Measurements from ENCODE around the gene ZNF391.

The ZNF391 gene

DNA sequence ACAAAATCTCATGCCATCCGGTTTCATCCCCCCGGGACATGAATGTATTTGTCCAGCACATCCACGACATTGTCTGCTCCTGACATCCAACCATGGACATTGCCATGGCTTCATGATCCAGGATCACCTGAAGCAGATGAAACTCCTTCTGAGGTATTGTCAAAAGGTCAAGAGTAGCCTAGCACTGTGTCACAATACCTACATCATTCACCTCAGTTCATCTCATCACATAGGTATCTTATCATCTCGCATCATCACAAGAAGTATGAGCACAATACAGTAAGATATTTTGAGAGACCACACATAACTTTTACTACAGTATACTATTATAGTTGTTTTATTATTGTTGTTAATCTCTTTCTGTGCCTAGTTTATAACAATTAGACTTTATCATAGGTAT is 50.8 kb downstream of the ZNF391 start:
- DNase-seq (ENCODE audit: low read depth), result no peak
- no peak overlapping the region for H3K4me3 ChIP-seq (ENCODE audit: low read depth, low read length)
- TF ChIP-seq, protein P1, sequence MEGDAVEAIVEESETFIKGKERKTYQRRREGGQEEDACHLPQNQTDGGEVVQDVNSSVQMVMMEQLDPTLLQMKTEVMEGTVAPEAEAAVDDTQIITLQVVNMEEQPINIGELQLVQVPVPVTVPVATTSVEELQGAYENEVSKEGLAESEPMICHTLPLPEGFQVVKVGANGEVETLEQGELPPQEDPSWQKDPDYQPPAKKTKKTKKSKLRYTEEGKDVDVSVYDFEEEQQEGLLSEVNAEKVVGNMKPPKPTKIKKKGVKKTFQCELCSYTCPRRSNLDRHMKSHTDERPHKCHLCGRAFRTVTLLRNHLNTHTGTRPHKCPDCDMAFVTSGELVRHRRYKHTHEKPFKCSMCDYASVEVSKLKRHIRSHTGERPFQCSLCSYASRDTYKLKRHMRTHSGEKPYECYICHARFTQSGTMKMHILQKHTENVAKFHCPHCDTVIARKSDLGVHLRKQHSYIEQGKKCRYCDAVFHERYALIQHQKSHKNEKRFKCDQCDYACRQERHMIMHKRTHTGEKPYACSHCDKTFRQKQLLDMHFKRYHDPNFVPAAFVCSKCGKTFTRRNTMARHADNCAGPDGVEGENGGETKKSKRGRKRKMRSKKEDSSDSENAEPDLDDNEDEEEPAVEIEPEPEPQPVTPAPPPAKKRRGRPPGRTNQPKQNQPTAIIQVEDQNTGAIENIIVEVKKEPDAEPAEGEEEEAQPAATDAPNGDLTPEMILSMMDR (IDR thresholded peaks at IDR 0.05; ENCODE audit: insufficient read depth, low read depth, low read length, missing control alignments), result no peak

DNA sequence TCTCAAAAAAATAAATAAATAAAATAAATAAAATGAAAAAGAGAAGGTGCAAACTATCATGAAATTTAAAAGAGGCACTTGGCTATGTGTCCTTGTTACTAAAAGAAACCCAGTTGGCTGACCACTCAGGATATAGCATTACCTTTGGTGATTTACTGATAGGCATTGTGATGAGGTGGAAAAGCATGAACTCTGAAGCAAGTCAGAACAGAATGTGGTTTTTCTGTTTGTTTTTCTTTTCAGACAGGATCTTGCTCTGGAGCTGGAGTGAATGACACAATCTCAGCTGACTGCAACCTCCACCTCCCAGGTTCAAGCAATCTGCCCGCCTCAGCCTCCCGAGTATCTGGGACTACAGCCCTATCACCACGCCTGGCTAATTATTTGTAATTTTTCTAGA is 52.4 kb downstream of the ZNF391 start:
- no peak for DNase-seq (ENCODE audit: low read depth)
- TF ChIP-seq, protein P1 (IDR thresholded peaks at IDR 0.05; ENCODE audit: insufficient read depth, low read depth, low read length, missing control alignments), result no peak
- no peak overlapping the region for H3K4me3 ChIP-seq (ENCODE audit: low read depth, low read length)

DNA sequence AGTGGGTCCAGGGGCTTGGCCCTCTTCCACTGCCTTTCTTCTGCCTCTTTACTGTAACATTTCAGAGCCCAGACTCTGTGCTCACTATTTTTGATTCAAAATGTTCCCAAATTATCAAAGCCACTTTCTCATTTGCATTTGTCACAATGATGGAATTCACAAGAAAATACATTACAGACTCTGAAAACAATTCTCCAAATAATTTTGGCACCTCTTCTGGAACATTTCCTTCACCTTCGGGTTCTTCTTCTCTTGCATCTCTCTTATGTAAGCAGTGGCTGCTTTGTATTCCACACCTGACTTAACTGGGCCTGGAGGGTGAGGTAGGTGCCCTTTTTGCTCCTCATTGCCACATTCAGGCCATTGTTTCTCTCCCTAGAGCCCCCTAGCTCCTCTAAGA is 54.4 kb downstream of the ZNF391 start:
- TF ChIP-seq, protein P1 (IDR thresholded peaks at IDR 0.05; ENCODE audit: insufficient read depth, low read depth, low read length, missing control alignments), result no peak
- no peak overlapping the region for H3K4me3 ChIP-seq (ENCODE audit: low read depth, low read length)
- DNase-seq (ENCODE audit: low read depth), result no peak

DNA sequence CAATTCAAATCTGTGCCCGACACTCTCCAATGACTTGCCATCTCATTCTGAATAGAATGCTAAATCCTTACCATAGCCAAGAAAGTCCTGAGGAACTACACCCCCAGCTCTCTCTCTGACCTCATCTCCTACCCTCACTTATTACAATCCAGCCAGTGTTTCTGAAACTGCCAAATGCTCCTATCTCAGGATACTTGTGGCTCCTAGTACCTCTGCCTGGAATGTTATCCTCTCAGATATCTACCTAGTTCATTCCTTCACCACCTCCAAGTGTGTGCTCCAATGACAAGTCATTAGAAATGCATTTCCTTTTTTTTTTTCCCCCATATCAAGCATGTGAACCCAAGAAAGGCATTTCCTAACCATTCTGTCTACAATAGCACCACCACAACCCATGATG is 59.9 kb downstream of the ZNF391 start:
- no peak overlapping the region for H3K4me3 ChIP-seq (ENCODE audit: low read depth, low read length)
- no peak for DNase-seq (ENCODE audit: low read depth)
- TF ChIP-seq, protein P1 (IDR thresholded peaks at IDR 0.05; ENCODE audit: insufficient read depth, low read depth, low read length, missing control alignments), result no peak

DNA sequence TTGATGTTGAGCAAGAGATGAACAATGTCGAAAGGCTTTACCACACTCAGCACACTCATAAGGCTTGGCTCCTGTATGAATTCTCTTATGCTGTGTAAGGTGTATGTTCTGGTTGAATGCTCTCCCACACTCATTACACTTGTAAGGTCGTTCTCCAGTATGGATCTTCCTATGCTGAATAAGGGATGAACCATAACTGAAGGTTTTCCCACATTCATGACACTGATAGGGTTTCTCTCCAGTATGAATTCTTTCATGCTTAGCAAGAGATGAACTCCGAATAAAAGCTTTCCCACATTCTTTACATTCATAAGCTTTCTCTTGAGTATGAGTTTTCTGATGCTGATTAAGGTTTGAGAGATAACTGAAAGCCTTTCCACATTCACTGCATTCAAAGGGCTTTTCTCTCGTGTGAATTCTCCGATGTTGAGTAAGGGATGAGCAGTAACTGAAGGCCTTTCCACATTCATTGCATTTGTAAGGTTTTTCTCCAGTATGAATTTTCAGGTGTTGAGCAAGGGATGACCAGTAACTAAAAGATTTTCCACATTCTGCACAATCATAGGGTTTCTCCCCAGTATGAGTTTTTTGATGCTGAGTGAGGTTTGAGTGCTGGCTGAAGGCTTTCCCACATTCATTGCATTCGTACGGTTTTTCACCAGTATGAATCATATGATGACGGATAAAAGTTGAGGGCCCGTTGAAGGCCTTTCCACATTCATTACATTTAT is 63.3 kb downstream of the ZNF391 start:
- DNase-seq (ENCODE audit: low read depth), result no peak
- TF ChIP-seq, protein P1 (IDR thresholded peaks at IDR 0.05; ENCODE audit: insufficient read depth, low read depth, low read length, missing control alignments), result no peak
- H3K4me3 ChIP-seq (ENCODE audit: low read depth, low read length), result no peak overlapping the region

DNA sequence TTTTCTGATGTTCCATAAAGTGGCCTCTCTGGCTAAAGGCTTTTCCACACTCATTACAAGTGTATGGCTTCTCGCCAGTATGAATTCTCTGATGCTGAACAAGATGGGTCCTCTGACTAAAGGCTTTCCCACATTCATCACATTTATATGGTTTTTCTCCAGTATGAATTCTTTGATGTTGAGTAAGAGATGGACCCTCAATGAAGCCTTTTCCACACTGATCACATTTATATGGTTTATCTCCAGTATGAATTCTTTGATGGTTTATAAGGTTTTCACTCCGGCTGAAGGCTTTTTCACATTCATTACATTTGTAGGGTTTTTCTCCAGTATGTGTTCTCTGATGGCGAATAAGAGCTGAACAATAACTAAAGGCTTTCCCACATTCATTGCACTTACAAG is 63.9 kb downstream of the ZNF391 start:
- no peak for DNase-seq (ENCODE audit: low read depth)
- H3K4me3 ChIP-seq (ENCODE audit: low read depth, low read length), result no peak overlapping the region

More for the DNA sequence above, 63.9 kb downstream of the ZNF391 start:
- TF ChIP-seq, protein P1 (IDR thresholded peaks at IDR 0.05; ENCODE audit: insufficient read depth, low read depth, low read length, missing control alignments), result no peak
